K562 (cell line): ENCODE data around the gene KIF1A. TPM values are rescaled to one million over a fixed set of nuclear protein-coding genes. Genes with fewer than 3 reads are reported as not detected.

Source experiments
- ATAC-seq: fragments of 200-7000 bp; cut with Tn5 transposase; 3 replicates; pipeline ENCODE4 v1.9.1; 2020; ENCODE audit warnings: moderate library complexity
- BruUV-seq: library from RNA; stranded (reverse); fragments of 400-500 nt; replicated peaks from 2 replicates; lab custom pipeline; 2021; lab: Mats Ljungman, UMichigan
- CTCF ChIA-PET: fragments of 300-600 bp; formaldehyde crosslinking; extraction: SDS; loops from one replicate; lab custom pipeline; 2021; ENCODE audit warnings: low intra/inter-chr PET ratio; lab: Yijun Ruan, JAX
- POLR2A ChIA-PET: fragments of 300-600, 350-650 bp; sonication (Branson Sonifier 250); formaldehyde crosslinking; extraction: SDS; loops from one replicate; lab custom pipeline; 2021; ENCODE audit warnings: antibody characterized with exemption, inconsistent platforms; lab: Yijun Ruan, JAX
- DNase-seq, 4 experiments: peaks; one replicate each; pipeline versions ENCODE4 v3.0.0 to v3.0.0-alpha.2; 2011 to 2018; ENCODE audit warnings: low spot score in 3 of 4, mixed read lengths in 3 of 4; ENCODE audit errors: extremely low read depth in 1 of 4
- FAIRE-seq: peaks from 2 replicates; lab custom pipeline; 2011; peaks lifted over from hg19 to GRCh38; lab: Jason Lieb, UNC
- H2AFZ ChIP-seq: 2 replicates; pipeline ENCODE4 v1.6.0; 2011; ENCODE audit warnings: low read depth, low read length, control low read depth, inconsistent platforms
- H3K27ac ChIP-seq: fragments of 200-600 bp; 3 replicates; pipeline ENCODE4 v1.8.0; 2011; ENCODE audit warnings: low read depth, mild to moderate bottlenecking, control low read depth, inconsistent platforms, low read length, moderate library complexity, mixed read lengths; ENCODE audit errors: extremely low read depth
- H3K27me3 ChIP-seq, 2 experiments: fragments of 300-600 bp in 1 of 2; 2 replicates in 1 of 2; 3 replicates in 1 of 2; pipeline versions ENCODE4 v1.6.0 to v1.8.0; 2011; ENCODE audit warnings: inconsistent platforms in 2 of 2, low read length in 2 of 2, mild to moderate bottlenecking in 1 of 2, mixed read lengths in 1 of 2, moderate library complexity in 1 of 2; ENCODE audit not compliant: control insufficient read depth in 2 of 2, insufficient read depth in 2 of 2
- H3K36me3 ChIP-seq: fragments of 300-600 bp; 3 replicates; pipeline ENCODE4 v1.8.0; 2011; ENCODE audit warnings: mild to moderate bottlenecking, low read length, inconsistent platforms; ENCODE audit not compliant: control insufficient read depth, insufficient read depth
- H3K4me1 ChIP-seq, 2 experiments: fragments of 200-600 bp in 1 of 2; replicated peaks in 1 of 2; 2 replicates in 1 of 2; 3 replicates in 1 of 2; pipeline versions ENCODE4 v1.5.1 to v1.8.0; 2011; ENCODE audit warnings: inconsistent platforms in 2 of 2, low read length in 2 of 2, mild to moderate bottlenecking in 1 of 2, mixed read lengths in 1 of 2, moderate library complexity in 1 of 2; ENCODE audit not compliant: control insufficient read depth in 2 of 2, insufficient read depth in 2 of 2
- H3K4me2 ChIP-seq: 2 replicates; pipeline ENCODE4 v1.6.1; 2011; ENCODE audit warnings: low read length, control low read depth, inconsistent platforms, mixed read lengths; ENCODE audit not compliant: insufficient read depth
- H3K4me3 ChIP-seq: fragments of 200-600 bp; sonication (generic), shearing (Covaris generic); 2 replicates; pipeline ENCODE4 v1.5.1; 2016; ENCODE audit warnings: control low read depth, inconsistent platforms
- H3K79me2 ChIP-seq: fragments of 200-600 bp; 3 replicates; pipeline ENCODE4 v1.8.0; 2011; ENCODE audit warnings: low read length, inconsistent platforms; ENCODE audit not compliant: control insufficient read depth, insufficient read depth
- H3K9ac ChIP-seq, 2 experiments: 2 replicates each; pipeline versions ENCODE4 v1.6.0 to v1.6.1; 2011; ENCODE audit warnings: low read depth in 2 of 2, low read length in 2 of 2, control low read depth in 1 of 2, inconsistent platforms in 1 of 2, mild to moderate bottlenecking in 1 of 2, mixed read lengths in 1 of 2; ENCODE audit not compliant: insufficient read depth in 1 of 2
- H3K9me1 ChIP-seq: one replicate; pipeline ENCODE4 v1.6.0; 2011; ENCODE audit warnings: inconsistent platforms, mild to moderate bottlenecking, low read length, moderate library complexity; ENCODE audit not compliant: control insufficient read depth, insufficient read depth
- H3K9me3 ChIP-seq: replicated peaks from 2 replicates; pipeline ENCODE4 v1.5.1; 2011; ENCODE audit warnings: low read depth, low read length, inconsistent platforms; ENCODE audit not compliant: control insufficient read depth, insufficient read depth
- H4K20me1 ChIP-seq: replicated peaks from 2 replicates; pipeline ENCODE4 v1.6.1; 2011; ENCODE audit warnings: low read length, inconsistent platforms, mixed read lengths; ENCODE audit not compliant: control insufficient read depth, insufficient read depth
- EGR1 ChIP-seq: fragments of 450-650 bp; conservative IDR thresholded peaks from 2 replicates; pipeline ENCODE4 v1.6.1; 2017; ENCODE audit warnings: mild to moderate bottlenecking
- ETV6 ChIP-seq, 3 experiments: fragments of 150-350 bp in 1 of 3; sonication (generic) in 1 of 3; formaldehyde crosslinking in 1 of 3; IDR thresholded peaks; 2 replicates each; pipeline versions ENCODE4 v1.6.1 to v1.8.0; 2014 to 2022; ENCODE audit warnings: borderline replicate concordance in 2 of 3, low read depth in 2 of 3, antibody characterized with exemption in 1 of 3, low read length in 1 of 3, mild to moderate bottlenecking in 1 of 3, missing genetic modification reagents in 1 of 3
- LARP7 ChIP-seq: fragments of 450-650 bp; IDR thresholded peaks from 2 replicates; pipeline ENCODE4 v1.6.1; 2016
- RBM17 ChIP-seq: fragments of 200-400 bp; formaldehyde crosslinking; IDR thresholded peaks from 2 replicates; pipeline ENCODE4 v1.6.1; 2017; ENCODE audit warnings: low read depth, mild to moderate bottlenecking, low read length, borderline replicate concordance
- RREB1 ChIP-seq: fragments of 250-450 bp; sonication (Bioruptor Pico); IDR thresholded peaks from 2 replicates; pipeline ENCODE4 v1.4.0; 2020
- STAT5A ChIP-seq: IDR thresholded peaks from 2 replicates; pipeline ENCODE4 v1.6.1; 2012; ENCODE audit warnings: low read length, inconsistent platforms, borderline replicate concordance
- TEAD4 ChIP-seq, 2 experiments: sonication (generic) in 1 of 2; formaldehyde crosslinking in 1 of 2; IDR thresholded peaks; 2 replicates each; pipeline versions ENCODE4 v1.6.1 to v1.8.0; 2012 to 2022; ENCODE audit warnings: borderline replicate concordance in 1 of 2, inconsistent platforms in 1 of 2, low read length in 1 of 2, mild to moderate bottlenecking in 1 of 2, missing genetic modification reagents in 1 of 2
- ZNF644 ChIP-seq: fragments of 200-800 bp; sonication (Bioruptor generic); IDR thresholded peaks from 2 replicates; pipeline ENCODE4 v1.6.1; 2016; ENCODE audit warnings: low read depth, missing genetic modification characterization, missing compliant biosample characterization
- WGBS: fragments of 100-300 bp; shearing (Covaris generic); methylation state at CpG from one replicate; pipeline ENCODE4 v1.1.6; 2016; ENCODE audit warnings: low coverage, mixed read lengths; ENCODE audit not compliant: insufficient coverage; ENCODE audit errors: missing lambda C conversion rate; 5-methylcytosine and 5-hydroxymethylcytosine counted together
- in situ Hi-C: fragments of 300-500 bp; cut with MboI; formaldehyde crosslinking; loops from 4 replicates; pipeline ENCODE4 v1.15.0; 2018; ENCODE audit warnings: inconsistent platforms, mixed read lengths
- intact Hi-C: fragments of 100-400 bp; cut with micrococcal nuclease; formaldehyde crosslinking; loops from 2 replicates; pipeline ENCODE4 v1.14.2; 2022
- polyA plus RNA-seq, 8 experiments: library from polyadenylated mRNA; depleted of rRNA in 4 of 8; stranded (reverse) in 5 of 8; unstranded in 3 of 8; fragments of >200 nt; fragmentation: Nextera tagmentation in 2 of 8; fragmentation: Illumina TruSeq in 1 of 8; extraction: Ambion mirVana in 2 of 8; extraction: Trizol in 1 of 8; gene quantifications; 2 replicates each; pipeline versions ENCODE4 v1.2.1 to v1.2.3, GENCODE V29; 2011 to 2014; ENCODE audit warnings: inconsistent platforms in 1 of 8, missing spikeins in 1 of 8
- total RNA-seq, 7 experiments: library from RNA; depleted of rRNA in 6 of 7; stranded (reverse); fragments of >200 nt in 6 of 7; fragmentation: Illumina TruSeq in 2 of 7; extraction: Trizol in 2 of 7; gene quantifications; 2 replicates each; pipeline versions ENCODE4 v1.2.1 to v1.2.3, GENCODE V29; 2011 to 2021; ENCODE audit warnings: low replicate concordance in 1 of 7

KIF1A gene
- total and polyA plus RNA-seq, 9 of the 15 experiments (the other 6 are each of a cell fraction or from before 2014, with no cell fraction given), result 0.07 to 1.4 (median 0.45) TPM; not detected in 2

- Histone ChIP-seq H3K9me3 (no peaks in the 10 kb centered on the region), H2AFZ (no peak overlapping the region), H4K20me1 (no peaks in the 10 kb centered on the region), H3K4me3 (no peak overlapping the region), H3K9ac (no peak overlapping the region), H3K79me2 (no peaks in the 10 kb centered on the region), H3K27me3 (peaks cover 0 to 9% of the 10 kb centered on the region in 2 experiments; a peak in 3 of 5 replicates), H3K4me1 (peaks cover 0 to 17% of the 10 kb centered on the region in 2 experiments; a peak in 1 of 5 replicates), H3K36me3 (no peaks in the 10 kb centered on the region), H3K27ac (no peak overlapping the region), H3K4me2 (no peak overlapping the region), H3K9me1 (no peaks in the 10 kb centered on the region)
- in situ Hi-C loops (no loop called here), intact Hi-C loops (no loop called here)
- WGBS, result 2% methylated on average over 11 of the region's 43 CpGs
- POLR2A ChIA-PET, result no interaction called here
- FAIRE-seq (no peak), DNase-seq (peak in 3 of 4 experiments; percentile 19 to 30 (median 23)), ATAC-seq (no peak)
- TF ChIP-seq ETV6 (IDR thresholded peaks at IDR 0.05; ENCODE audit: borderline replicate concordance in 1 of 2, low read depth in 2 of 2, low read length in 1 of 2) (no peak), ETV6 (CRISPR knock-in tag; IDR thresholded peaks at IDR 0.05; ENCODE audit: borderline replicate concordance) (no peak), STAT5A (no peak), RBM17 (no peak), LARP7 (no peak), ZNF644 (tag) (no peak), EGR1 (peak; percentile 64), RREB1 (CRISPR knock-in tag) (no peak), TEAD4 (IDR thresholded peaks at IDR 0.05; ENCODE audit: low read length) (no peak), TEAD4 (CRISPR knock-in tag; IDR thresholded peaks at IDR 0.05; ENCODE audit: borderline replicate concordance) (no peak)
- BruUV-seq, result no TSS peak
- CTCF ChIA-PET, result no interaction called here
Observed at GRCh38 chr2:240782221-240782885, 37.7 kb downstream of the KIF1A start.
